ENCODE measurements around the gene PHYKPL.

Gene PHYKPL

GRCh38 chr5:178279026-178279722 is 46.6 kb upstream of the PHYKPL start:
- TF ChIP-seq SIN3A (IDR thresholded peaks at IDR 0.05; ENCODE audit: borderline replicate concordance, insufficient read depth, low read length), result no peak
- TF ChIP-seq TAF1 (IDR thresholded peaks at IDR 0.05; ENCODE audit: borderline replicate concordance, insufficient read depth, low read length), result no peak
- no peak for TF ChIP-seq POLR2AphosphoS5 (IDR thresholded peaks at IDR 0.05; ENCODE audit: low read depth, low read length)
- no peak for TF ChIP-seq FOXP2 (optimal IDR thresholded peaks at IDR 0.05; ENCODE audit: borderline replicate concordance, extremely low read depth, extremely low read length, insufficient read depth)
- TF ChIP-seq REST (IDR thresholded peaks at IDR 0.05; ENCODE audit: insufficient read depth in 1 of 2, low read depth in 2 of 2, low read length in 2 of 2), result no peak

- no peak for TF ChIP-seq TAF1 (IDR thresholded peaks at IDR 0.05; ENCODE audit: borderline replicate concordance, insufficient read depth, low read length)
Observed at GRCh38 chr5:178278358-178279023, 45.9 kb upstream of the PHYKPL start.

- no peak for TF ChIP-seq POLR2AphosphoS5 (IDR thresholded peaks at IDR 0.05; ENCODE audit: low read depth, low read length)
- TF ChIP-seq FOXP2 (optimal IDR thresholded peaks at IDR 0.05; ENCODE audit: borderline replicate concordance, extremely low read depth, extremely low read length, insufficient read depth), result no peak
- no peak for TF ChIP-seq REST (IDR thresholded peaks at IDR 0.05; ENCODE audit: insufficient read depth in 1 of 2, low read depth in 2 of 2, low read length in 2 of 2)
- TF ChIP-seq TAF1 (IDR thresholded peaks at IDR 0.05; ENCODE audit: borderline replicate concordance, insufficient read depth, low read length), result no peak
- TF ChIP-seq SIN3A (IDR thresholded peaks at IDR 0.05; ENCODE audit: borderline replicate concordance, insufficient read depth, low read length), result no peak
Observed at GRCh38 chr5:178277866-178278265, 45.3 kb upstream of the PHYKPL start.

- TF ChIP-seq SIN3A (IDR thresholded peaks at IDR 0.05; ENCODE audit: borderline replicate concordance, insufficient read depth, low read length) (no peak), REST (IDR thresholded peaks at IDR 0.05; ENCODE audit: insufficient read depth in 1 of 2, low read depth in 2 of 2, low read length in 2 of 2) (no peak), POLR2AphosphoS5 (IDR thresholded peaks at IDR 0.05; ENCODE audit: low read depth, low read length) (no peak), FOXP2 (optimal IDR thresholded peaks at IDR 0.05; ENCODE audit: borderline replicate concordance, extremely low read depth, extremely low read length, insufficient read depth) (no peak), TAF1 (IDR thresholded peaks at IDR 0.05; ENCODE audit: borderline replicate concordance, insufficient read depth, low read length) (no peak)
Observed at GRCh38 chr5:178277346-178277745, 44.7 kb upstream of the PHYKPL start.

GRCh38 chr5:178274781-178275537 is 42.4 kb upstream of the PHYKPL start:
- TF ChIP-seq REST (IDR thresholded peaks at IDR 0.05; ENCODE audit: insufficient read depth in 1 of 2, low read depth in 2 of 2, low read length in 2 of 2) (no peak), SIN3A (IDR thresholded peaks at IDR 0.05; ENCODE audit: borderline replicate concordance, insufficient read depth, low read length) (no peak), POLR2AphosphoS5 (IDR thresholded peaks at IDR 0.05; ENCODE audit: low read depth, low read length) (no peak)

All from PFSK-1 (cell line).